Measurements from ENCODE around the gene THEMIS.
"Not testable (repeated sequence)": the region's sequence is repeated elsewhere in the genome, so short reads cannot be mapped to it uniquely, and the experiment has no call there.

Gene THEMIS

GRCh38 chr6:127690588-127690987 is 210.3 kb downstream of the THEMIS start:
- FAIRE-seq: no peak
- no peak for TF ChIP-seq PAX5 (IDR thresholded peaks at IDR 0.05; ENCODE audit: insufficient read depth, low read length, severe bottlenecking)
- no peak for TF ChIP-seq POU2F2 (IDR thresholded peaks at IDR 0.05; ENCODE audit: low read depth, low read length)
- no peak for TF ChIP-seq POLR2A (IDR thresholded peaks at IDR 0.05; ENCODE audit: low read depth, low read length)
- TF ChIP-seq TAF1 (IDR thresholded peaks at IDR 0.05; ENCODE audit: low read depth, low read length): no peak
- TF ChIP-seq POLR2AphosphoS5 (IDR thresholded peaks at IDR 0.05; ENCODE audit: low read depth, low read length): no peak
- no peak for TF ChIP-seq SPI1 (IDR thresholded peaks at IDR 0.05; ENCODE audit: low read depth, low read length)
- DNase-seq (ENCODE audit: insufficient read length, low spot score): no peak

- TF ChIP-seq POU2F2 (IDR thresholded peaks at IDR 0.05; ENCODE audit: low read depth, low read length): no peak
- no peak for TF ChIP-seq POLR2A (IDR thresholded peaks at IDR 0.05; ENCODE audit: low read depth, low read length)
- TF ChIP-seq POLR2AphosphoS5 (IDR thresholded peaks at IDR 0.05; ENCODE audit: low read depth, low read length): no peak
- no peak for TF ChIP-seq SPI1 (IDR thresholded peaks at IDR 0.05; ENCODE audit: low read depth, low read length)
- no peak for TF ChIP-seq TAF1 (IDR thresholded peaks at IDR 0.05; ENCODE audit: low read depth, low read length)
- no peak for TF ChIP-seq PAX5 (IDR thresholded peaks at IDR 0.05; ENCODE audit: insufficient read depth, low read length, severe bottlenecking)
- DNase-seq (ENCODE audit: insufficient read length, low spot score) (no peak), FAIRE-seq (no peak)
These were observed 210.8 kb downstream of the THEMIS start for GRCh38 chr6:127690092-127690491.

- not testable (repeated sequence) for DNase-seq (ENCODE audit: insufficient read length, low spot score); FAIRE-seq
These were observed 213.4 kb downstream of the THEMIS start for GRCh38 chr6:127687490-127687889.

GRCh38 chr6:127686084-127686483 is 214.8 kb downstream of the THEMIS start:
- TF ChIP-seq PAX5 (IDR thresholded peaks at IDR 0.05; ENCODE audit: insufficient read depth, low read length, severe bottlenecking) (no peak), POLR2A (IDR thresholded peaks at IDR 0.05; ENCODE audit: low read depth, low read length) (no peak), SPI1 (IDR thresholded peaks at IDR 0.05; ENCODE audit: low read depth, low read length) (no peak), TAF1 (IDR thresholded peaks at IDR 0.05; ENCODE audit: low read depth, low read length) (no peak), POU2F2 (IDR thresholded peaks at IDR 0.05; ENCODE audit: low read depth, low read length) (no peak)
- no peak for DNase-seq (ENCODE audit: insufficient read length, low spot score)

GRCh38 chr6:127684501-127684900 is 216.4 kb downstream of the THEMIS start:
- no peak for FAIRE-seq
- no peak for TF ChIP-seq PAX5 (IDR thresholded peaks at IDR 0.05; ENCODE audit: insufficient read depth, low read length, severe bottlenecking)
- TF ChIP-seq POU2F2 (IDR thresholded peaks at IDR 0.05; ENCODE audit: low read depth, low read length): no peak
- no peak for TF ChIP-seq POLR2A (IDR thresholded peaks at IDR 0.05; ENCODE audit: low read depth, low read length)
- TF ChIP-seq TAF1 (IDR thresholded peaks at IDR 0.05; ENCODE audit: low read depth, low read length): no peak
- no peak for TF ChIP-seq POLR2AphosphoS5 (IDR thresholded peaks at IDR 0.05; ENCODE audit: low read depth, low read length)
- DNase-seq (ENCODE audit: insufficient read length, low spot score): no peak

More at GRCh38 chr6:127686084-127686483, 214.8 kb downstream of the THEMIS start:
- FAIRE-seq: no peak

Measured in GM12891 (cell line).